K562 (cell line): ENCODE data around the gene UNC45A. TPM values are rescaled to one million over a fixed set of nuclear protein-coding genes. Genes with fewer than 3 reads are reported as not detected.

Experiments used
- BRD9 ChIP-seq: fragments of 450-650 bp; IDR thresholded peaks from 2 replicates; pipeline ENCODE4 v1.6.1; 2018; ENCODE audit warnings: low read depth; ENCODE audit not compliant: partially characterized antibody
- CBX3 ChIP-seq, 2 experiments: IDR thresholded peaks; 1 replicate in 1 of 2; 2 replicates in 1 of 2; pipeline ENCODE4 v1.6.1; 2012; ENCODE audit warnings: inconsistent platforms in 2 of 2, low read length in 2 of 2, borderline replicate concordance in 1 of 2, control low read depth in 1 of 2
- ETV6 ChIP-seq, 3 experiments: fragments of 150-350 bp in 1 of 3; sonication (generic) in 1 of 3; formaldehyde crosslinking in 1 of 3; IDR thresholded peaks; 2 replicates each; pipeline versions ENCODE4 v1.6.1 to v1.8.0; 2014 to 2022; ENCODE audit warnings: borderline replicate concordance in 2 of 3, low read depth in 2 of 3, antibody characterized with exemption in 1 of 3, low read length in 1 of 3, mild to moderate bottlenecking in 1 of 3, missing genetic modification reagents in 1 of 3
- MCM7 ChIP-seq, 2 experiments: fragments of 450-650 bp; IDR thresholded peaks; 2 replicates each; pipeline ENCODE4 v1.6.1; 2016 to 2018
- NFE2 ChIP-seq: IDR thresholded peaks from 2 replicates; pipeline ENCODE4 v1.6.1; 2014; ENCODE audit warnings: antibody characterized with exemption, low read depth
- RBM22 ChIP-seq: fragments of 200-400 bp; formaldehyde crosslinking; IDR thresholded peaks from 2 replicates; pipeline ENCODE4 v1.6.1; 2018; ENCODE audit warnings: low read length, low read depth; ENCODE audit not compliant: poor library complexity, severe bottlenecking
- RBM34 ChIP-seq: fragments of 200-400 bp; formaldehyde crosslinking; IDR thresholded peaks from 2 replicates; pipeline ENCODE4 v1.6.1; 2018; ENCODE audit warnings: low read length, borderline replicate concordance; ENCODE audit not compliant: insufficient read depth
- ZKSCAN8 ChIP-seq: fragments of 200-800 bp; sonication (Bioruptor generic); IDR thresholded peaks from 2 replicates; pipeline ENCODE4 v1.6.1; 2016; ENCODE audit warnings: missing genetic modification characterization, missing compliant biosample characterization
- ZNF24 ChIP-seq: fragments of 450-650 bp; IDR thresholded peaks from 2 replicates; pipeline ENCODE4 v1.6.1; 2016
- ZNF347 ChIP-seq: fragments of 450-650 bp; formaldehyde crosslinking; IDR thresholded peaks from 2 replicates; pipeline ENCODE4 v1.4.0; 2020; ENCODE audit warnings: low read depth, mild to moderate bottlenecking, moderate library complexity
- ZNF561 ChIP-seq: fragments of 450-650 bp; formaldehyde crosslinking; conservative IDR thresholded peaks from 2 replicates; pipeline ENCODE4 v1.4.0; 2020; ENCODE audit warnings: mild to moderate bottlenecking, moderate library complexity
- polyA plus RNA-seq, 8 experiments: library from polyadenylated mRNA; depleted of rRNA in 4 of 8; stranded (reverse) in 5 of 8; unstranded in 3 of 8; fragments of >200 nt; fragmentation: Nextera tagmentation in 2 of 8; fragmentation: Illumina TruSeq in 1 of 8; extraction: Ambion mirVana in 2 of 8; extraction: Trizol in 1 of 8; gene quantifications; 2 replicates each; pipeline versions ENCODE4 v1.2.1 to v1.2.3, GENCODE V29; 2011 to 2014; ENCODE audit warnings: inconsistent platforms in 1 of 8, missing spikeins in 1 of 8
- total RNA-seq, 7 experiments: library from RNA; depleted of rRNA in 6 of 7; stranded (reverse); fragments of >200 nt in 6 of 7; fragmentation: Illumina TruSeq in 2 of 7; extraction: Trizol in 2 of 7; gene quantifications; 2 replicates each; pipeline versions ENCODE4 v1.2.1 to v1.2.3, GENCODE V29; 2011 to 2021; ENCODE audit warnings: low replicate concordance in 1 of 7
- TF ChIP-seq, protein P1 (sequence below): fragments of 250-450 bp; sonication (Bioruptor Pico); IDR thresholded peaks from 2 replicates; pipeline ENCODE4 v1.4.0; 2020; ENCODE audit warnings: mild to moderate bottlenecking, moderate library complexity, borderline replicate concordance
- TF ChIP-seq, protein P2 (sequence below): fragments of 150-350 bp; conservative IDR thresholded peaks from 2 replicates; pipeline ENCODE4 v1.6.1; 2014; ENCODE audit warnings: low read length
- TF ChIP-seq, protein P3 (sequence below): fragments of 450-650 bp; conservative IDR thresholded peaks from 2 replicates; pipeline ENCODE4 v1.6.1; 2016; ENCODE audit warnings: missing genetic modification characterization, low read depth, mild to moderate bottlenecking, control low read depth, missing compliant biosample characterization
- TF ChIP-seq, protein P4 (sequence below): fragments of 250-450 bp; sonication (Bioruptor Pico); IDR thresholded peaks from 2 replicates; pipeline ENCODE4 v1.4.0; 2020; ENCODE audit warnings: mild to moderate bottlenecking

The UNC45A gene
- total and polyA plus RNA-seq, 9 of the 15 experiments (the other 6 are each of a cell fraction or from before 2014, with no cell fraction given), result 22.4 to 79.3 (median 43.7) TPM

DNA sequence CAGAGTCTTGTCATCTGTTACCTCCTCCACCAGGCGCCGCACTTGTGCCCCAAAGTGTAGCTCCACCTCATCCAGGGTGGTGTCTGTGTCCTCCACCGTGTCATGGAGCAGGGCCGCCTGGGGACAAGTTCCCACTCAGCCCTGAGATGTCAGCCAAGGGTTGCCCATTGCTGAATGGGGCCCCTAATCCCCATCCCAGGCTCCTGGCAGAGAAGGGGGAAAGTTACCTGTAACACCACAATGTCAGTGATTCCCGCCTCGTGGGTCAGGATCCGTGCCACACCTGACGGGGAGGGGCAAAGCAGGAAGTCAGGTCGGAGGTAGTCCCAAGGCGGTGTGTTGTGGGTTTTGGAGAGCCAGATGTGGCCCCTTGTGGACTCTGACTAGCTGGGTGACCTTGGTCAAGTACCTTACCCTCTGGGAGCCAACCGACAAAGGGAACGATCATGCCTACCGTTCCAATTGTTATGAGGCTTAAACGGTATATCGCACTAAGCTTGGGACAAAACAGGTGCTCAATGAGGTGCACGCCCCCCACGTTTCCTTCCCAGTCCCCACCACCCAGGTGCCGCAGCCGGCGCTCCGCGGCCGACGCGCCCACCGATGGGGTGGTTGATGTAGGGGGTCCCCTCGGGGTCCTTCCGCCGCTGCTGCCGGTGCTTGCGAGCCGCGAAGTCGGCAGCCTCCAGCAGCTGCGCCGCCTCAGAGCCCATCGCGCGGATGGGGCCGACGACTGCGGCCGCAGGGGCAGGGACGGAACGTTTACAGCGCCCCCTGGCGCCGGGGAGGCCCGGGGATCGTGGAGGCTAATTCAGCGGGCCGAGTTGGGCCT, 3.0 kb upstream of the UNC45A start, which contains the start of gene HDDC3 (continued):
- TF ChIP-seq, protein P1, sequence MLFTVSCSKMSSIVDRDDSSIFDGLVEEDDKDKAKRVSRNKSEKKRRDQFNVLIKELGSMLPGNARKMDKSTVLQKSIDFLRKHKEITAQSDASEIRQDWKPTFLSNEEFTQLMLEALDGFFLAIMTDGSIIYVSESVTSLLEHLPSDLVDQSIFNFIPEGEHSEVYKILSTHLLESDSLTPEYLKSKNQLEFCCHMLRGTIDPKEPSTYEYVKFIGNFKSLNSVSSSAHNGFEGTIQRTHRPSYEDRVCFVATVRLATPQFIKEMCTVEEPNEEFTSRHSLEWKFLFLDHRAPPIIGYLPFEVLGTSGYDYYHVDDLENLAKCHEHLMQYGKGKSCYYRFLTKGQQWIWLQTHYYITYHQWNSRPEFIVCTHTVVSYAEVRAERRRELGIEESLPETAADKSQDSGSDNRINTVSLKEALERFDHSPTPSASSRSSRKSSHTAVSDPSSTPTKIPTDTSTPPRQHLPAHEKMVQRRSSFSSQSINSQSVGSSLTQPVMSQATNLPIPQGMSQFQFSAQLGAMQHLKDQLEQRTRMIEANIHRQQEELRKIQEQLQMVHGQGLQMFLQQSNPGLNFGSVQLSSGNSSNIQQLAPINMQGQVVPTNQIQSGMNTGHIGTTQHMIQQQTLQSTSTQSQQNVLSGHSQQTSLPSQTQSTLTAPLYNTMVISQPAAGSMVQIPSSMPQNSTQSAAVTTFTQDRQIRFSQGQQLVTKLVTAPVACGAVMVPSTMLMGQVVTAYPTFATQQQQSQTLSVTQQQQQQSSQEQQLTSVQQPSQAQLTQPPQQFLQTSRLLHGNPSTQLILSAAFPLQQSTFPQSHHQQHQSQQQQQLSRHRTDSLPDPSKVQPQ (CRISPR knock-in tag), result no peak
- TF ChIP-seq, protein P2, sequence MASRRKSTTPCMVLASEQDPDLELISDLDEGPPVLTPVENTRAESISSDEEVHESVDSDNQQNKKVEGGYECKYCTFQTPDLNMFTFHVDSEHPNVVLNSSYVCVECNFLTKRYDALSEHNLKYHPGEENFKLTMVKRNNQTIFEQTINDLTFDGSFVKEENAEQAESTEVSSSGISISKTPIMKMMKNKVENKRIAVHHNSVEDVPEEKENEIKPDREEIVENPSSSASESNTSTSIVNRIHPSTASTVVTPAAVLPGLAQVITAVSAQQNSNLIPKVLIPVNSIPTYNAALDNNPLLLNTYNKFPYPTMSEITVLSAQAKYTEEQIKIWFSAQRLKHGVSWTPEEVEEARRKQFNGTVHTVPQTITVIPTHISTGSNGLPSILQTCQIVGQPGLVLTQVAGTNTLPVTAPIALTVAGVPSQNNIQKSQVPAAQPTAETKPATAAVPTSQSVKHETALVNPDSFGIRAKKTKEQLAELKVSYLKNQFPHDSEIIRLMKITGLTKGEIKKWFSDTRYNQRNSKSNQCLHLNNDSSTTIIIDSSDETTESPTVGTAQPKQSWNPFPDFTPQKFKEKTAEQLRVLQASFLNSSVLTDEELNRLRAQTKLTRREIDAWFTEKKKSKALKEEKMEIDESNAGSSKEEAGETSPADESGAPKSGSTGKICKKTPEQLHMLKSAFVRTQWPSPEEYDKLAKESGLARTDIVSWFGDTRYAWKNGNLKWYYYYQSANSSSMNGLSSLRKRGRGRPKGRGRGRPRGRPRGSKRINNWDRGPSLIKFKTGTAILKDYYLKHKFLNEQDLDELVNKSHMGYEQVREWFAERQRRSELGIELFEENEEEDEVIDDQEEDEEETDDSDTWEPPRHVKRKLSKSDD, result no peak
- TF ChIP-seq ETV6 (IDR thresholded peaks at IDR 0.05; ENCODE audit: borderline replicate concordance in 1 of 2, low read depth in 2 of 2, low read length in 1 of 2) (no peak; a peak in 1 of 4 replicates), ETV6 (CRISPR knock-in tag; IDR thresholded peaks at IDR 0.05; ENCODE audit: borderline replicate concordance) (no peak), ZNF24 (peak; percentile 64; the same call in 1 of the 2 replicates), ZNF561 (CRISPR knock-in tag) (no peak), RBM34 (no peak), MCM7 (IDR thresholded peaks at IDR 0.05) (no peak), ZNF347 (no peak), NFE2 (no peak), ZKSCAN8 (CRISPR knock-in tag) (no peak), CBX3 (IDR thresholded peaks at IDR 0.05; ENCODE audit: borderline replicate concordance in 1 of 2, low read length in 2 of 2) (peak in 1 of 2 experiments; percentile 58; a peak in 1 of 3 replicates), BRD9 (peak; percentile 20), RBM22 (peak; percentile 76)
- TF ChIP-seq, protein P3, sequence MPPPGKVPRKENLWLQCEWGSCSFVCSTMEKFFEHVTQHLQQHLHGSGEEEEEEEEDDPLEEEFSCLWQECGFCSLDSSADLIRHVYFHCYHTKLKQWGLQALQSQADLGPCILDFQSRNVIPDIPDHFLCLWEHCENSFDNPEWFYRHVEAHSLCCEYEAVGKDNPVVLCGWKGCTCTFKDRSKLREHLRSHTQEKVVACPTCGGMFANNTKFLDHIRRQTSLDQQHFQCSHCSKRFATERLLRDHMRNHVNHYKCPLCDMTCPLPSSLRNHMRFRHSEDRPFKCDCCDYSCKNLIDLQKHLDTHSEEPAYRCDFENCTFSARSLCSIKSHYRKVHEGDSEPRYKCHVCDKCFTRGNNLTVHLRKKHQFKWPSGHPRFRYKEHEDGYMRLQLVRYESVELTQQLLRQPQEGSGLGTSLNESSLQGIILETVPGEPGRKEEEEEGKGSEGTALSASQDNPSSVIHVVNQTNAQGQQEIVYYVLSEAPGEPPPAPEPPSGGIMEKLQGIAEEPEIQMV, result no peak
- TF ChIP-seq, protein P4, sequence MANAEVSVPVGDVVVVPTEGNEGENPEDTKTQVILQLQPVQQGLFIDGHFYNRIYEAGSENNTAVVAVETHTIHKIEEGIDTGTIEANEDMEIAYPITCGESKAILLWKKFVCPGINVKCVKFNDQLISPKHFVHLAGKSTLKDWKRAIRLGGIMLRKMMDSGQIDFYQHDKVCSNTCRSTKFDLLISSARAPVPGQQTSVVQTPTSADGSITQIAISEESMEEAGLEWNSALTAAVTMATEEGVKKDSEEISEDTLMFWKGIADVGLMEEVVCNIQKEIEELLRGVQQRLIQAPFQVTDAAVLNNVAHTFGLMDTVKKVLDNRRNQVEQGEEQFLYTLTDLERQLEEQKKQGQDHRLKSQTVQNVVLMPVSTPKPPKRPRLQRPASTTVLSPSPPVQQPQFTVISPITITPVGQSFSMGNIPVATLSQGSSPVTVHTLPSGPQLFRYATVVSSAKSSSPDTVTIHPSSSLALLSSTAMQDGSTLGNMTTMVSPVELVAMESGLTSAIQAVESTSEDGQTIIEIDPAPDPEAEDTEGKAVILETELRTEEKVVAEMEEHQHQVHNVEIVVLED (CRISPR knock-in tag), result no peak
